ENCODE results near the gene FBXO4.

Gene FBXO4

DNA sequence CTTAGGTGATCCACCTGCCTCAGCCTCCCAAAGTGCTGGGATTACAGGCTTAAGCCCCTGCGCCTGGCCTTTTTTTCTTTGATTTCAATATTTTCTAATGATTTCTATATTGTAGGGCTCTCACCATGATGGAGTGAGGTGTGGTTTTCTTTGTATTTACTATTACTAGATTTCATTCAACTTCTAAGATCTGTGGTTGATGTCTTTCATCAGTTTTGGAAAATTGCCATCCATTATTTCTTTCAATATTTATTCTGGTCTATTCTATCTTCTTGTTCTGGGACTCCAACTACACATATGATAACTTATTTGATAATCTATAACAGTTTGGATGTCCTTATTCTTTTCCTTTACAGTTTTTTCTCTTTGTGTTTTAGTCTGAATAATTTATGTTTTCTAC is 31.9 kb downstream of the FBXO4 start:
- Histone ChIP-seq H3K9me3 (ENCODE audit: control insufficient read depth, insufficient read depth, low read depth, low read length) (0 out of 2 replicates have a peak, but pooled peaks cover 4% of the 10 kb centered on the region), H3K36me3 (ENCODE audit: control insufficient read depth, insufficient read depth, low read length) (no peaks in the 10 kb centered on the region), H3K4me1 (ENCODE audit: control insufficient read depth, insufficient read depth, low read length) (no peaks in the 10 kb centered on the region), H3K27ac (ENCODE audit: low read depth, low read length) (no peak overlapping the region), H3K9ac (ENCODE audit: low read length) (no peak overlapping the region), H3K4me3 (ENCODE audit: low read depth, low read length) (no peak overlapping the region), H3K27me3 (ENCODE audit: control insufficient read depth, insufficient read depth, low read length) (no peaks in the 10 kb centered on the region)

- no peak overlapping the region for H3K9ac ChIP-seq (ENCODE audit: low read length)
- H3K4me3 ChIP-seq (ENCODE audit: low read depth, low read length): no peak overlapping the region
- H3K27me3 ChIP-seq (ENCODE audit: control insufficient read depth, insufficient read depth, low read length): no peaks in the 10 kb centered on the region
- H3K36me3 ChIP-seq (ENCODE audit: control insufficient read depth, insufficient read depth, low read length): no peaks in the 10 kb centered on the region
- H3K27ac ChIP-seq (ENCODE audit: low read depth, low read length): no peak overlapping the region
- no peaks in the 10 kb centered on the region for H3K4me1 ChIP-seq (ENCODE audit: control insufficient read depth, insufficient read depth, low read length)
- 0 out of 2 replicates have a peak, but pooled peaks cover 4% of the 10 kb centered on the region for H3K9me3 ChIP-seq (ENCODE audit: control insufficient read depth, insufficient read depth, low read depth, low read length)
These were observed 35.4 kb downstream of the FBXO4 start for GRCh38 chr5:41960481-41960880.

GRCh38 chr5:41961736-41962135 is 36.7 kb downstream of the FBXO4 start:
- no peaks in the 10 kb centered on the region for H3K4me1 ChIP-seq (ENCODE audit: control insufficient read depth, insufficient read depth, low read length)
- H3K9me3 ChIP-seq (ENCODE audit: control insufficient read depth, insufficient read depth, low read depth, low read length): 0 out of 2 replicates have a peak, but pooled peaks cover 4% of the 10 kb centered on the region
- no peak overlapping the region for H3K9ac ChIP-seq (ENCODE audit: low read length)
- no peak overlapping the region for H3K27ac ChIP-seq (ENCODE audit: low read depth, low read length)
- no peaks in the 10 kb centered on the region for H3K36me3 ChIP-seq (ENCODE audit: control insufficient read depth, insufficient read depth, low read length)
- no peaks in the 10 kb centered on the region for H3K27me3 ChIP-seq (ENCODE audit: control insufficient read depth, insufficient read depth, low read length)
- H3K4me3 ChIP-seq (ENCODE audit: low read depth, low read length): no peak overlapping the region

DNA sequence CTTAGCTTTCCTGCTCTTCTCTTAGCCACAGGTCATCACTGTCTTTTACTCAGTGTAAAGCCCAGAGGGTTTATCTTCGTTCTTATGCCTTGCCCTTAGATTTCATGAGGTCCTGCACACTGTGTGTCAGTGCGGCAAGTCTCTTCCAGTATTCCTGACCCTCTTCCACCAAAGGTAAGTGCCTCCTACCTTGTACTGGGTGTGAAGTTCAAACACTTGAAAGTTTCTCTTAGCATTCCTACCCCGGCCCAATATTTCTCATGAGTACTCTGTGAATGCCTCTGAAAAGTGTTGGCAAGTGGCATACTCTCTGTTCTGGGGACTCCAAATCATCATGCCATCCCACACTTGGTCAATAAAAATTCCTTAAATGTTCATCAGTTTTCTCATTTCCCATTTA is 37.4 kb downstream of the FBXO4 start:
- Histone ChIP-seq H3K27ac (ENCODE audit: low read depth, low read length) (no peak overlapping the region), H3K36me3 (ENCODE audit: control insufficient read depth, insufficient read depth, low read length) (no peaks in the 10 kb centered on the region), H3K4me1 (ENCODE audit: control insufficient read depth, insufficient read depth, low read length) (no peaks in the 10 kb centered on the region), H3K27me3 (ENCODE audit: control insufficient read depth, insufficient read depth, low read length) (no peaks in the 10 kb centered on the region), H3K9ac (ENCODE audit: low read length) (no peak overlapping the region), H3K9me3 (ENCODE audit: control insufficient read depth, insufficient read depth, low read depth, low read length) (0 out of 2 replicates have a peak, but pooled peaks cover 4% of the 10 kb centered on the region), H3K4me3 (ENCODE audit: low read depth, low read length) (no peak overlapping the region)

DNA sequence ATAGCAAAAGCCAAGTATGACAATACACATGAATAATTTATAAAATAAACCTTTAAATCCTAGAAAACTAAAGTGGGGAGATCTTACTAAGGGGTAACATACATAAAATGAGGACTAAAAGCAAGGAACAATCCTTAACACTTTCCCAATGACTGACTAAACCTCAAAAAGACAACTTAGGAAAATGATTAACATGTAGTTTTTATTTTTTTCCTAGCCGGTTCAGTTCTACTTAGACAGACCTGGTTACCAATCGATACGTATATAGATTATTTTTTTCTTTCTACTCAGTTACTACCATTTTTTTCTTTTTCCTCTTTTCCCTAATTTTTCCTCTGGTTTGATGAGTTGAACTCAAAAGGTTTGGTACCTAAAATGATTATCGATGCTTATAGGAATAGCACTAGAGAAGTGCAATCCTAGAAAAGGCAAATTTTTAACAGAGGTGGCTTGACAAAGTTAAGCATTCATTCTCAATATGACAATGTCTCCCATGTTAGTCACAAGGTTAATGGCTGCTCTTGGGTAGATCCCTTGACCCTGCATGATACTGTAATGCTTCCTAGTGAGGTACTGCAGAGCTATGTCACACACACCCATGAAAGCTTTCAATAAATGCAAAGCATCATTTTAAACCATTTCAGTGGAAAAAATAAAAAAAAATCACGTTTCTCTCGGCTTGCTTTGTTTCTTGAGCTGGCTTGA is 41.5 kb downstream of the FBXO4 start:
- Histone ChIP-seq H3K9me3 (ENCODE audit: control insufficient read depth, insufficient read depth, low read depth, low read length) (no peaks in the 10 kb centered on the region), H3K27me3 (ENCODE audit: control insufficient read depth, insufficient read depth, low read length) (no peaks in the 10 kb centered on the region), H3K9ac (ENCODE audit: low read length) (no peak overlapping the region), H3K4me1 (ENCODE audit: control insufficient read depth, insufficient read depth, low read length) (no peaks in the 10 kb centered on the region), H3K36me3 (ENCODE audit: control insufficient read depth, insufficient read depth, low read length) (no peaks in the 10 kb centered on the region), H3K4me3 (ENCODE audit: low read depth, low read length) (no peak overlapping the region), H3K27ac (ENCODE audit: low read depth, low read length) (no peak overlapping the region)

DNA sequence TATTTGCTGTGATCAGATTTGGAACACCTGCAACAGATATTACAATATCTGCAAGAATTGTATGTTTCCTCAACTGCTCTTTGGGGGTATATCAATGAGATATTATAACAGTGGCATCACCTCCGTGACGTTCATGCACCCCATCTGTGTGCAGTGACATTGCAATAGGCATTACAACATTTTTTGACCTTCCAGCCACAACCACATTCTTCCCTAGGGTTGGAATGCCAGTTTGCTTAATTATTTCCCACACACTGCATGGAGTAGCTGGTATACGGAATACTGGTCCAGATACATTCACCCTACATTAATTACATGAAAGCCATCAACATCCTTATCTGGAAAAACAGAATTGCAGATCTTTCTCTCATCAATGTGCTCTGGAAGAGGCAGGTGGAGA is 42.3 kb downstream of the FBXO4 start:
- Histone ChIP-seq H3K36me3 (ENCODE audit: control insufficient read depth, insufficient read depth, low read length) (no peaks in the 10 kb centered on the region), H3K4me1 (ENCODE audit: control insufficient read depth, insufficient read depth, low read length) (no peaks in the 10 kb centered on the region), H3K27me3 (ENCODE audit: control insufficient read depth, insufficient read depth, low read length) (no peaks in the 10 kb centered on the region), H3K4me3 (ENCODE audit: low read depth, low read length) (no peak overlapping the region), H3K27ac (ENCODE audit: low read depth, low read length) (no peak overlapping the region), H3K9ac (ENCODE audit: low read length) (no peak overlapping the region), H3K9me3 (ENCODE audit: control insufficient read depth, insufficient read depth, low read depth, low read length) (no peaks in the 10 kb centered on the region)

DNA sequence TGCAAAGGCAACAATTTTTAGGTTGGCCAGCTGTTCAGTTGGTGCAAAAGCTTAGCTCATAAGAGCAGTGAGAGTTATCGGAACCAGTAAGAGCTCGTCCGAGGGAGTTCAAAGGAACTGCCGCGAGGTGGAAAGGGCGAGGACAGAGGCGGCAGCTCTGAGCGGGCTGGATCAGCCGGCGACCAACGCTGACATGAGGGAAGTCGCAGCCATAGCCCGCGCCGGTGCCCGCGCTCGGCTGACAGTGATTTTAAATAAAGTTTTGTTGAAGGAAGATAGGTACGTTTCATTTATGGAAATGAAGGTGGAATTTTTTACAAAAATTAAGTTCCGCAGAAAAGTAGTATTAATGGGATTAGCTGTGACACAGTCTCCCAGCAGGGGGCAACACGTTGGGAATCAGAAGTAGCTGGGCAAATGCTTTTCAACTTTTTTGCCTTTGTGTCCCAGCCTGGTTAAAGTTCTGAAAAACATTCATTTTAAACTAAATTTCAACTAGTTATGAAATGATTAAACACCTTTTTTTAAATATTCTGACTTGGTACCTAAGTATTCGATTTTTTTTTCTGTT is 43.2 kb downstream of the FBXO4 start:
- no peaks in the 10 kb centered on the region for H3K9me3 ChIP-seq (ENCODE audit: control insufficient read depth, insufficient read depth, low read depth, low read length)
- H3K4me3 ChIP-seq (ENCODE audit: low read depth, low read length): no peak overlapping the region
- no peak overlapping the region for H3K27ac ChIP-seq (ENCODE audit: low read depth, low read length)
- H3K9ac ChIP-seq (ENCODE audit: low read length): no peak overlapping the region
- no peaks in the 10 kb centered on the region for H3K4me1 ChIP-seq (ENCODE audit: control insufficient read depth, insufficient read depth, low read length)
- H3K36me3 ChIP-seq (ENCODE audit: control insufficient read depth, insufficient read depth, low read length): no peaks in the 10 kb centered on the region
- H3K27me3 ChIP-seq (ENCODE audit: control insufficient read depth, insufficient read depth, low read length): no peaks in the 10 kb centered on the region

DNA sequence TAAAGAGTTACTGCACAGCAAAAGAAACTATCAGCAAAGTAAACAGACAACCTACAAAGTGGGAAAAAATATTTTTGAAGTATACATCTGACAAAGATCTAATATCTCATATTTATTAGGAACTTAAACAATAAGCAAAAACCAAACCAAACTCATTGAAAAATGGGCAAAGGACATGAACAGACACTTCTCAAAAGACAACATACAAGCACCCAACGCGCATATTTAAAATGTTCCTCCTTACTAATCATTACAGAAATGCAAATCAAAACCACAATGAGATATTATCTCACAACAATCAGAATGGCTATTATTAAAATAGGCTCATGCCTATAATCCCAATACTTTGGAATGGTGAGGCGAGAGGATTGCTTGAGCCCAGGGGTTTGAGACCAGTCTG is 48.0 kb downstream of the FBXO4 start:
- Histone ChIP-seq H3K9me3 (ENCODE audit: control insufficient read depth, insufficient read depth, low read depth, low read length) (no peaks in the 10 kb centered on the region), H3K4me1 (ENCODE audit: control insufficient read depth, insufficient read depth, low read length) (no peaks in the 10 kb centered on the region), H3K36me3 (ENCODE audit: control insufficient read depth, insufficient read depth, low read length) (no peaks in the 10 kb centered on the region), H3K9ac (ENCODE audit: low read length) (no peak overlapping the region), H3K27ac (ENCODE audit: low read depth, low read length) (no peak overlapping the region), H3K27me3 (ENCODE audit: control insufficient read depth, insufficient read depth, low read length) (no peaks in the 10 kb centered on the region), H3K4me3 (ENCODE audit: low read depth, low read length) (no peak overlapping the region)

GRCh38 chr5:41973887-41974286 is 48.8 kb downstream of the FBXO4 start:
- Histone ChIP-seq H3K9ac (ENCODE audit: low read length) (no peak overlapping the region), H3K27me3 (ENCODE audit: control insufficient read depth, insufficient read depth, low read length) (no peaks in the 10 kb centered on the region), H3K9me3 (ENCODE audit: control insufficient read depth, insufficient read depth, low read depth, low read length) (no peaks in the 10 kb centered on the region), H3K4me1 (ENCODE audit: control insufficient read depth, insufficient read depth, low read length) (no peaks in the 10 kb centered on the region), H3K4me3 (ENCODE audit: low read depth, low read length) (no peak overlapping the region), H3K36me3 (ENCODE audit: control insufficient read depth, insufficient read depth, low read length) (no peaks in the 10 kb centered on the region), H3K27ac (ENCODE audit: low read depth, low read length) (no peak overlapping the region)

- Histone ChIP-seq H3K27me3 (ENCODE audit: control insufficient read depth, insufficient read depth, low read length) (no peaks in the 10 kb centered on the region), H3K9ac (ENCODE audit: low read length) (no peak overlapping the region), H3K27ac (ENCODE audit: low read depth, low read length) (no peak overlapping the region), H3K4me1 (ENCODE audit: control insufficient read depth, insufficient read depth, low read length) (no peaks in the 10 kb centered on the region), H3K36me3 (ENCODE audit: control insufficient read depth, insufficient read depth, low read length) (no peaks in the 10 kb centered on the region), H3K4me3 (ENCODE audit: low read depth, low read length) (no peak overlapping the region), H3K9me3 (ENCODE audit: control insufficient read depth, insufficient read depth, low read depth, low read length) (no peaks in the 10 kb centered on the region)
These were observed 53.6 kb downstream of the FBXO4 start for GRCh38 chr5:41978676-41979075.

DNA sequence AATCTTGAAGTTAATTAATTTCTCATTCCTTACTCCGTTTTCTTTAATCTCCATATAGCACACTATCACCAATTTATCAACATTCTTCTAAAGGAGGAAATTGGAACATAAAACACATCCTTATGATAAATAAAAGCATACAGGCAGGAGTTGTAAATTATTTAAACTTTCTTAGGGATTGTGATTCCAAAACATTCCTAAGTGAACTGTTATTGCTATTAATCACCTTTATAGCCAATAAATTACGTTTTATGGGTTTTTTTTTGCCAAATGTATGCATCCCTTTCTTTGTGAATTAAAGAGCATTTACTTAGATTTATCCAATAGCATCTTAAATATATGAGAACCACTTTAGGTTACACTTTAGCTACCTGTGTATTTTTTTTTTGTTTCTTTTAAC is 55.3 kb downstream of the FBXO4 start:
- no peak overlapping the region for H3K9ac ChIP-seq (ENCODE audit: low read length)
- H3K27ac ChIP-seq (ENCODE audit: low read depth, low read length): no peak overlapping the region
- no peaks in the 10 kb centered on the region for H3K27me3 ChIP-seq (ENCODE audit: control insufficient read depth, insufficient read depth, low read length)
- no peaks in the 10 kb centered on the region for H3K36me3 ChIP-seq (ENCODE audit: control insufficient read depth, insufficient read depth, low read length)
- H3K4me1 ChIP-seq (ENCODE audit: control insufficient read depth, insufficient read depth, low read length): no peaks in the 10 kb centered on the region
- no peaks in the 10 kb centered on the region for H3K9me3 ChIP-seq (ENCODE audit: control insufficient read depth, insufficient read depth, low read depth, low read length)
- H3K4me3 ChIP-seq (ENCODE audit: low read depth, low read length): no peak overlapping the region

All from HUES6 (cell line).